ENCODE measurements around the gene CEP135. TPM values are rescaled to one million over a fixed set of nuclear protein-coding genes. Genes with fewer than 3 reads are reported as not detected.
A peak's percentile ranks its signal among the peaks of the same experiment; 100 is the strongest.

The CEP135 gene
- total RNA-seq, 1 donor from 2014 or later = 30.2 TPM

- CTCF ChIA-PET = no interaction called here
- intact Hi-C loops (cut with micrococcal nuclease) = no loop called here
- DNase-seq (no peak), ATAC-seq (ENCODE audit: low read depth) (no peak)
- POLR2A ChIA-PET = no interaction called here
- Mint-ChIP-seq H3K4me3 (no peak overlapping the region), H3K36me3 (ENCODE audit: low read depth) (no peaks in the 10 kb centered on the region), H3K27ac (no peak overlapping the region), H3K4me1 (peaks cover 8% of the 10 kb centered on the region), H3K9me3 (no peaks in the 10 kb centered on the region), H3K27me3 (no peaks in the 10 kb centered on the region)
- TF ChIP-seq CTCF (IDR thresholded peaks at IDR 0.05) = no peak
Measured at GRCh38 chr4:56040842-56041241, 92.1 kb downstream of the CEP135 start.

GRCh38 chr4:56042225-56042624, 93.5 kb downstream of the CEP135 start:
- Mint-ChIP-seq H3K4me3 (no peak overlapping the region), H3K27ac (no peak overlapping the region), H3K4me1 (peaks cover 8% of the 10 kb centered on the region), H3K9me3 (no peaks in the 10 kb centered on the region), H3K36me3 (ENCODE audit: low read depth) (no peaks in the 10 kb centered on the region), H3K27me3 (no peaks in the 10 kb centered on the region)
- ATAC-seq (ENCODE audit: low read depth) (no peak), DNase-seq (no peak)
- ChIA-PET CTCF (no interaction called here), POLR2A (no interaction called here)
- intact Hi-C loops (cut with micrococcal nuclease) = no loop called here
- no peak for TF ChIP-seq CTCF (IDR thresholded peaks at IDR 0.05)

- no peaks in the 10 kb centered on the region for H3K36me3 Mint-ChIP-seq (ENCODE audit: low read depth)
- ATAC-seq (ENCODE audit: low read depth) (no peak), DNase-seq (no peak)
- no peak overlapping the region for H3K27ac Mint-ChIP-seq
- no peaks in the 10 kb centered on the region for H3K9me3 Mint-ChIP-seq
- intact Hi-C loops (cut with micrococcal nuclease) = no loop called here
- TF ChIP-seq CTCF (IDR thresholded peaks at IDR 0.05) = no peak
- H3K27me3 Mint-ChIP-seq = peaks cover 25% of the 10 kb centered on the region
- H3K4me1 Mint-ChIP-seq = peaks cover 20% of the 10 kb centered on the region
- POLR2A ChIA-PET = no interaction called here
- CTCF ChIA-PET = interaction anchor here (2.4 kb wide), 1 partner anchor 100 kb away, joined by 12 read pairs; the partner anchor contains the start of gene CEP135
- peak overlapping the region; percentile 79 for H3K4me3 Mint-ChIP-seq
Measured at GRCh38 chr4:56048383-56048701, 99.6 kb downstream of the CEP135 start.

- Mint-ChIP-seq H3K4me3 (peak overlapping the region; percentile 79), H3K4me1 (peaks cover 20% of the 10 kb centered on the region), H3K27me3 (peaks cover 25% of the 10 kb centered on the region), H3K9me3 (no peaks in the 10 kb centered on the region), H3K27ac (no peak overlapping the region), H3K36me3 (ENCODE audit: low read depth) (no peaks in the 10 kb centered on the region)
- ChIA-PET POLR2A (interaction anchor here (1.5 kb wide), 1 partner anchor 100 kb away, joined by 7 read pairs; the partner anchor contains the start of gene CEP135), CTCF (interaction anchor here (2.4 kb wide), 1 partner anchor 101 kb away, joined by 12 read pairs; the partner anchor contains the start of gene CEP135)
- intact Hi-C loops (cut with micrococcal nuclease) = loop anchor here (1.0 kb wide), 2 partner anchors 101 to 252 kb away; partner anchors contain the start of gene CEP135
- no peak for TF ChIP-seq CTCF (IDR thresholded peaks at IDR 0.05)
- DNase-seq (peak; percentile 47), ATAC-seq (ENCODE audit: low read depth) (peak; percentile 95)
Measured at GRCh38 chr4:56048702-56049431, 100.1 kb downstream of the CEP135 start.

GRCh38 chr4:56050625-56051024, 101.9 kb downstream of the CEP135 start:
- no peak for TF ChIP-seq CTCF (IDR thresholded peaks at IDR 0.05)
- Mint-ChIP-seq H3K4me3 (no peak overlapping the region), H3K9me3 (no peaks in the 10 kb centered on the region), H3K36me3 (ENCODE audit: low read depth) (no peaks in the 10 kb centered on the region), H3K27ac (no peak overlapping the region), H3K4me1 (peaks cover 17% of the 10 kb centered on the region), H3K27me3 (peaks cover 27% of the 10 kb centered on the region)
- POLR2A ChIA-PET = interaction anchor here (1.5 kb wide), 1 partner anchor 102 kb away, joined by 7 read pairs; the partner anchor contains the start of gene CEP135
- CTCF ChIA-PET = no interaction called here
- ATAC-seq (ENCODE audit: low read depth) (no peak), DNase-seq (no peak)
- intact Hi-C loops (cut with micrococcal nuclease) = no loop called here

Data from activated B cell treated with CpG ODN at 0.5 μM for 24 hours (primary cell).